Measurements from ENCODE around the gene CD1C.
"Not testable (repeated sequence)": the region's sequence is repeated elsewhere in the genome, so short reads cannot be mapped to it uniquely, and the experiment has no call there.

Gene CD1C

DNA sequence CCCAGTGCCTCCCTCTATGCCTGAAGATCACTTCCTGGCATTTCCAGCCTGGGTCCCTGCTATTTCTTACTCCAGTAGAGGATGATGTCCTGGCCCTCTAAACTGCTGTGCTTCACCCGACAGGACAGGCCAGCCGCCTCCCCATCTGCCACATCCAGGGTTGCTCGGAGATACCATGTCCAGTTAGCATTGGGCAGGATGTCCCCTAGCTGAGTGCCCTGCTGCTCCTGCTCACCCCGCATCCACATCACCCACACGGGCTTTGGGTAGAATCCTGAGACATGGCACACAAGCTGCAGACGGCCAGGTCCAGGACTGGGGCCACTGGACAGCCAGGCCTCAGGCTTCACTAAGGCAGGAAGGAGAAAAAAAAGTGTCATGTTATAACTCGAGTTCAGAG is 39.6 kb downstream of the CD1C start:
- no peak for DNase-seq (ENCODE audit: low read depth)

DNA sequence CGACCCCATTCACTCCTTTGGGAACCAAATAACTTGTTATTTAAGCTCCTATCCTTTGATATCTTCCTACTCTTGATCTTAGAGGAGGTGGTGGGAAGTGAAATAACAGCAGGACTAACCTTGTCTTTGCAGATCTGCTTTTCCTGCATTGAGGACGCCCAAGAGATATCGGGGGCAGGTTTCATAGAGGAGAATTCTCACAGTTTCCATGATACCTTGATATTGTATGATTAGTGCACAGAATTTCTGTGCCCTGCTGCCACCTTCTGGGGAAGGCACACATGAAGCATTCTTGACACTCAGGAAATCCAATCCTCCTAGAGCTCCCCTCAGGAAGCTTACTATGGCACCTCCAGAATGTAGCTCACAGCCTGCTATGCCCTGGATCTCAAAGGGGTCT is 40.0 kb downstream of the CD1C start:
- no peak for DNase-seq (ENCODE audit: low read depth)

DNA sequence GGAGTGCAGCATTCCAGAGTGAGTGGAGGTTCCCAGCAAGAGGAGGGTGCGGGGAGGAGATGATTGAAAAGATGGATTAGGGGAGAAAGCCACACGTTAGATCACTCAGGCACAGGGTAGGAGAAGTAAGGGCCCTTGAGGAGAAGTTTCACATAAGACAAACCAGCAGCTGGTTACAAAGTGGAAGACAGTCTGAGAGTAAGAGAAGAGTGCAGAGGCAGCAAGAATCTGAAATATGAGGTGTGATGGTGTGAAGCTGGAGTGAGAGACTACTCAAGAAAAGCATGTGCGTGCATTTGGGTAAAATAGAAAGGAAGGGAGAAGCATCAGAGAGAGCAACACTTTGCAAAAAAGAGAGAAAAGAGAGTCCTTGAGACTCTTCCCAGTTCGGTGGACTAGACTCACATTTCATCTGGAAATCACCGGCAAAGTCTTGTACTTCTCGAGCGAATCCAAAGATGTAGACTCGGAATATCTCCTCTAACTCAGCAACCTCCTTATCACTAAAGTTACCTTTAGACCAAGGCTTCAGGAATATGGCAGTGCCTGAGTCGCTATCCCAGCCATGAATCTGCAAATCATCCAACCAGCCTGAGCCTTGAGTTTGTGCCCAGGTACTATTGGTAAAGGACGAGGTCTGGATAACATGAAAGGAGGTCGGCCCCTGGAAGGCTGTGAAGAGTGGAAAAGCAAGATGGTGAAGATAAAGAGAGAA is 40.8 kb downstream of the CD1C start:
- DNase-seq (ENCODE audit: low read depth): no peak

DNA sequence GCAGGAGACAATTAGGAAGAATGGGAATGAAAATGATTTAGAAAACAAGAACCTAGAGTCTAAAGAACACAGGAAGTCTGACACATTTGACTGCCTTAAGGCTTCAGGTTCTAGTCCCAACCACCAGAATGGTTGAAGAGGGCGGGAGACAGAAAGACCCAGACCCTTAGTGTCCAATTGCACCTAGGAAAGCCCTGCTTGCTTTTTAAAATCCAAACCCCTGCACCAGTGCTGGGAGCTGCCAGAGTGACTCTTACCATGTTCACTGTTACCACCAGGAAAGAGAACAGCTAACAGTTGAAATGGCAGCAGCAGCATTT is 41.3 kb downstream of the CD1C start:
- DNase-seq (ENCODE audit: low read depth): no peak

DNA sequence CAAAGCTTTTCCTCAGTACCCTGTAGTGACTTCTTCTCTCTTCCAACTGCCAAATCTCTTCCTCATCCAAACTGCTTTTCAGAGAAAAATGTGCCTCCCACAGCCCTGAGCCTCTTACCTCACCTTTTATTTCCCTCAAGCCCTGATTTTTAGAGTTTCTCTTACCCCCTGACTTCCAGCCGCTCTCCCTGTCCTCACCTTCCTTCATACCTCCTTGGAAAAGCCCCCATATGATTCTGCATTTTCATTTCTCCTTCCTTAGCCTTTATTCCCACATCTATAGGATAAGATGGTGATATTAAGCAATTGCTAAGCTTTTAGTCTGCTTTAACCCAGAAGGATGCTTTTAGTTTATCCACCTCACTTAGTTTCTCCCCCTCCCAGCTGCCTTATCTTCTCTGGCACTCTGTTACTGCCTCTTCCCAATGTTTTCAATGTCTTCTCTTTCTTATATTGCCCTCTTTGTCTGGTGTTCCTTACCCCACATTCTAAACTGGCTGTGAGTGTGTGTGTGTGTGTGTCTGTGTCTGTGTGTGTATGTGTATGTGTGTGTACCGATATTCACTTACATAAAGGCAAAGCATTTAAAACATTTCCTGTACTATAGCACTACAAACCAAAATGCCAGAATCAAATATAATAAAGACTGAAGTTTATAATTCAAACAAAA is 41.9 kb downstream of the CD1C start, which contains the start of gene CD1B:
Gene CD1B, minus strand, starts transcription at position 51 of the 670 bp plus-strand sequence. CDS start 108 bp downstream, outside the sequence.
- DNase-seq (ENCODE audit: low read depth): no peak

DNA sequence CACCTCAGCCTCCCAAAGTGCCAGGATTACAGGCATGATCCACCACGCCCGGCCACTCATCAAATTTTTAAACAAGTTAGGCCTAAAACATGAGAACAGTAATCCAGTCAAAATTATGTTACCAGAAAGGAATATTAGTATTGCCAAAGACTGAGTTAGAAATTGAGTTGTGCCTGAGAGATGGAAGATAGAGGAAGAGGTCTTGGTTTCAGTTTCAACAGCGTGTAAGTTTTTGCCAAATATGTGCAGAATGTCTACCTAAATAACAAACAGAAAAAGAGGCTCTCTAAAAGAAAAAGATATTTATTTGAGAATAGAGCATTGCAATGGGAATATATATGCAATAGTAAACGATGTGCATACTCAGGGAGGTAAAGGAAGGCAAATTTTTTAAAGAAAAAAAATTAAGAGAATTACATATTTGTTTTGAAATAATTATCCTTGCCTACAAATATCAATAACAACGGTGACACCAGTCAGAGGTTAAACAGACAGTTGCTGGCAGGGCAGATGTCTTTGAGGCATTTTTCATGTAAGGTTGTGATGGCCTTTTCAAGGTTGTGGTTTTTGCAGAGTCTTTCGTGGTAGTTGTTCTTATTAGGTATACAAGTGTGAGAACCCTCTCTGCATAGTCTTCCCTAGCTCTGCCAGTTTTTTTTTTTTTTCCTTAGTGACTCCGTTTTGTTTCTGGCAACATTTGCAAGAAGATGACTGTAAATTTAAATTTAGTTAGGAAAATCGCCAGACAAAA is 43.9 kb downstream of the CD1C start:
- DNase-seq (ENCODE audit: low read depth): no peak

DNA sequence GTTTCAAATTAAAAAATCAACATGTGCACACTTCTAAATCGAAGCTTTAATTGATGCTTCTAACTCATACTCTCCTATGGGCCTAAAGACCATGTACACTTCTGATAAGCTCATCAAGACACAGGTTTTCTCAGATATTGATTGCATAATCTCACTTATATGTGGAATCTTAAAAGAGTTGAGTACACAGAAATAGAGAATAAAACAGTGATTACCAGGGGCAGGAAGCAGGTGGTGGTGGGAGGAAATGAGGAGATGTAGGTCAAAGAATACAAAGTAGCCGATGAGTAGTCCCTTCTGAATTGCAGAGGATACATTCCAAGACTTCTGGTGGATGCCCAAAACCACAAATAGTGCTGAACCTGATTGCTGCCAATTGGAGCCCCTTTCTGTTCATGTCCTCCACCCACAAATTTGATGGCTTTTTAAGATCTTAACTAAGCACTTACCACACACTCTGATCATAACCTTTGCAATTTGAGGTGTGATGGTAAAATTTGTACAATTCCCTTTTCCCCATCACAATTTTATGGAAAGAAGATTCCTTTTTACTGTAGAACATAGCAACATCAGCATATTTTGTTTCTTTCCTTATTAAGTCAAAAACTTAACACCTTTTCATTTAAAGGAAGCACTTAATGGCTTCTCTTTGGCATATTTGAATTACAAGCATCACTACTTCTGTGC is 44.9 kb downstream of the CD1C start:
- no peak for DNase-seq (ENCODE audit: low read depth)

DNA sequence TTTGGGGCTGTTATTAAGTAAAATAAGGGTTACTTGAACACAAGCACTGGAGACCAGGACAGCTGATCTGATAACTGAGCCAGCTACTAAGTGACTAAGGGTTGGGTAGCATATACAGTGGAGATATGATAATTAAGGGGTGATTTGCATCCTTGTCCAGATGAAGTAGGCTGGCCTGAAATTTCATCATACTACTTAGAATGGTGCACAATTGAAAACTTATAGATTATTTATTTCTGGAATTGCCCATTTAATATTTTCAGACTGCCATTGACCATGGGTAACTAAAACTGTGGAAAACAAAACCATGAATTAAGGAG is 45.5 kb downstream of the CD1C start:
- no peak for DNase-seq (ENCODE audit: low read depth)

DNA sequence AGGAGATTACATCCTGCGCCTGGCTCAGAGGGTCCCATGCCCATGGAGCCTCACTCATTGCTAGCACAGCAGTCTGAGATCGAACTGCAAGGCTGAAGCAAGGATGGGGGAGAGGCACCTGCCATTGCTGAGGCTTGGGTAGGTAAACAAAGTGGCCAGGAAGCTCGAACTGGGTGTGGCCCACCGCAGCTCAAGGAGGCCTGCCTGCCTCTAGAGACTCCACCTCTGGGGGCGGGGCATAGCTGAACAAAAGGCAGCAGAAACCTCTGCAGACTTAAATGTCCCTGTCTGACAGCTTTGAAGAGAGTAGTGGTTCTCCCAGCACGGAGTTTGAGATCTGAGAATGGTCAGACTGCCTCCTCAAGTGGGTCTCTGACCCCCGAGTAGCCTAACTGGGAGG is 46.7 kb downstream of the CD1C start:
- DNase-seq (ENCODE audit: low read depth): not testable (repeated sequence)

Data from activated gamma-delta T cell treated with anti-CD3 and anti-CD28 coated beads, Interleukin-2, amount 50 U/mL, for 16 hours (primary cell).